Endothelial cell of umbilical vein (primary cell): Measurements from ENCODE around the gene CDC20.

Source experiments
- CTCF ChIP-seq, 2 donors: IDR thresholded peaks; 1 replicate in 1 of 2; 2 replicates in 1 of 2; pipeline ENCODE4 v1.5.1; 2011; ENCODE audit warnings: low read length in 2 of 2, mild to moderate bottlenecking in 2 of 2, moderate library complexity in 2 of 2, control low read depth in 1 of 2, inconsistent platforms in 1 of 2, low read depth in 1 of 2; ENCODE audit not compliant: insufficient read depth in 1 of 2; ENCODE audit errors: extremely low read depth in 1 of 2
- POLR2A ChIP-seq: IDR thresholded peaks from 2 replicates; pipeline ENCODE4 v1.6.1; 2012; ENCODE audit warnings: low read depth, mild to moderate bottlenecking, control low read depth, low read length

- no peak for TF ChIP-seq CTCF (IDR thresholded peaks at IDR 0.05; ENCODE audit: extremely low read depth in 1 of 2, insufficient read depth in 1 of 2, low read depth in 1 of 2, low read length in 2 of 2)
- no peak for TF ChIP-seq POLR2A
These were observed 1.5 kb upstream of the CDC20 start for GRCh38 chr1:43357251-43357650.
